K562 (cell line): ENCODE measurements around the gene PADI4. TPM values are rescaled to one million over a fixed set of nuclear protein-coding genes. Genes with fewer than 3 reads are reported as not detected.

Source experiments
- EP300 ChIP-seq: IDR thresholded peaks from 2 replicates; pipeline ENCODE4 v1.6.1; 2012; ENCODE audit warnings: low read length, improper control_type of control experiment
- ESRRB ChIP-seq: fragments of 250-450 bp; sonication (Bioruptor Pico); IDR thresholded peaks from 2 replicates; pipeline ENCODE4 v1.5.0; 2020; ENCODE audit warnings: mild to moderate bottlenecking, moderate library complexity, borderline replicate concordance
- FIP1L1 ChIP-seq: fragments of 200-400 bp; formaldehyde crosslinking; IDR thresholded peaks from 2 replicates; pipeline ENCODE4 v1.6.1; 2018; ENCODE audit warnings: mild to moderate bottlenecking, low read depth, low read length; ENCODE audit not compliant: poor library complexity, severe bottlenecking
- FOXA1 ChIP-seq: fragments of 450-650 bp; IDR thresholded peaks from 2 replicates; pipeline ENCODE4 v1.6.1; 2016; ENCODE audit warnings: mild to moderate bottlenecking, borderline replicate concordance
- GMEB1 ChIP-seq: fragments of 250-450 bp; sonication (Bioruptor Pico); IDR thresholded peaks from 2 replicates; pipeline ENCODE4 v1.4.0; 2020; ENCODE audit warnings: mild to moderate bottlenecking
- HES1 ChIP-seq: fragments of 450-650 bp; IDR thresholded peaks from 2 replicates; pipeline ENCODE4 v1.6.1; 2016; ENCODE audit warnings: low read depth, mild to moderate bottlenecking, moderate library complexity
- HMBOX1 ChIP-seq: sonication (generic); IDR thresholded peaks from 2 replicates; pipeline ENCODE4 v1.6.1; 2016
- HNRNPL ChIP-seq: fragments of 200-400 bp; formaldehyde crosslinking; IDR thresholded peaks from 2 replicates; pipeline ENCODE4 v1.6.1; 2017; ENCODE audit warnings: low read depth, mild to moderate bottlenecking, low read length
- KDM4B ChIP-seq, 2 experiments: fragments of 450-650 bp in 1 of 2; sonication (generic) in 1 of 2; IDR thresholded peaks; 2 replicates each; pipeline ENCODE4 v1.6.1; 2016 to 2017; ENCODE audit warnings: borderline replicate concordance in 2 of 2, antibody characterized with exemption in 1 of 2, low read depth in 1 of 2, mild to moderate bottlenecking in 1 of 2
- KLF1 ChIP-seq: fragments of 450-650 bp; IDR thresholded peaks from 2 replicates; pipeline ENCODE4 v1.6.1; 2016; ENCODE audit warnings: missing genetic modification characterization, missing compliant biosample characterization
- MCM3 ChIP-seq: fragments of 450-650 bp; IDR thresholded peaks from 2 replicates; pipeline ENCODE4 v1.6.1; 2016
- MCM7 ChIP-seq, 2 experiments: fragments of 450-650 bp; IDR thresholded peaks; 2 replicates each; pipeline ENCODE4 v1.6.1; 2016 to 2018
- NONO ChIP-seq, 2 experiments: fragments of 200-400 bp in 1 of 2; fragments of 450-650 bp in 1 of 2; formaldehyde crosslinking in 1 of 2; IDR thresholded peaks; 2 replicates each; pipeline ENCODE4 v1.6.1; 2017; ENCODE audit warnings: low read depth in 2 of 2, mild to moderate bottlenecking in 2 of 2, moderate library complexity in 2 of 2, low read length in 1 of 2
- NR4A1 ChIP-seq, 2 experiments: fragments of 250-450 bp in 1 of 2; fragments of 450-650 bp in 1 of 2; sonication (Bioruptor Pico) in 1 of 2; IDR thresholded peaks; 2 replicates each; pipeline versions ENCODE4 v1.4.0 to v1.6.1; 2016 to 2020; ENCODE audit warnings: mild to moderate bottlenecking in 2 of 2, missing compliant biosample characterization in 1 of 2, missing genetic modification characterization in 1 of 2, moderate library complexity in 1 of 2
- PHF20 ChIP-seq: fragments of 450-650 bp; IDR thresholded peaks from 2 replicates; pipeline ENCODE4 v1.6.1; 2018; ENCODE audit not compliant: partially characterized antibody
- SIN3B ChIP-seq: fragments of 450-650 bp; IDR thresholded peaks from 2 replicates; pipeline ENCODE4 v1.6.1; 2017; ENCODE audit warnings: low read depth, mild to moderate bottlenecking, moderate library complexity
- SP1 ChIP-seq: sonication (generic); formaldehyde crosslinking; IDR thresholded peaks from 2 replicates; pipeline ENCODE4 v1.8.1; 2022; ENCODE audit warnings: mild to moderate bottlenecking, missing genetic modification reagents
- SRSF9 ChIP-seq: fragments of 200-400 bp; formaldehyde crosslinking; IDR thresholded peaks from 2 replicates; pipeline ENCODE4 v1.6.1; 2017; ENCODE audit warnings: low read depth, low read length, borderline replicate concordance
- TAF15 ChIP-seq: fragments of 200-400 bp; formaldehyde crosslinking; IDR thresholded peaks from 2 replicates; pipeline ENCODE4 v1.6.1; 2017; ENCODE audit warnings: mild to moderate bottlenecking, low read depth, low read length, moderate library complexity
- TCF15 ChIP-seq: fragments of 250-450 bp; sonication (Bioruptor Pico); IDR thresholded peaks from 2 replicates; pipeline ENCODE4 v1.8.0; 2022; ENCODE audit warnings: moderate library complexity, mild to moderate bottlenecking, inconsistent platforms
- YY1 ChIP-seq, 3 experiments: IDR thresholded peaks; 2 replicates each; pipeline ENCODE4 v1.6.1; 2011; ENCODE audit warnings: low read length in 2 of 3, mild to moderate bottlenecking in 2 of 3, moderate library complexity in 2 of 3, borderline replicate concordance in 1 of 3, control low read depth in 1 of 3, low read depth in 1 of 3; ENCODE audit not compliant: insufficient read depth in 3 of 3, insufficient replicate concordance in 2 of 3, control insufficient read depth in 1 of 3, insufficient read length in 1 of 3; ENCODE audit errors: extremely low read depth in 1 of 3
- ZFP30 ChIP-seq: fragments of 250-450 bp; sonication (Bioruptor Pico); IDR thresholded peaks from 2 replicates; pipeline ENCODE4 v1.8.0; 2022; ENCODE audit warnings: moderate library complexity, mild to moderate bottlenecking, inconsistent platforms, borderline replicate concordance
- ZFPM2 ChIP-seq: fragments of 250-450 bp; sonication (Bioruptor Pico); IDR thresholded peaks from 2 replicates; pipeline ENCODE4 v1.5.1; 2022; ENCODE audit warnings: mild to moderate bottlenecking
- ZNF551 ChIP-seq: fragments of 250-450 bp; sonication (Bioruptor Pico); IDR thresholded peaks from 2 replicates; pipeline ENCODE4 v1.5.0; 2021; ENCODE audit warnings: mild to moderate bottlenecking, moderate library complexity
- ZNF76 ChIP-seq: fragments of 250-450 bp; sonication (Bioruptor Pico); IDR thresholded peaks from 2 replicates; pipeline ENCODE4 v1.4.0; 2020; ENCODE audit warnings: mild to moderate bottlenecking, moderate library complexity, borderline replicate concordance
- polyA plus RNA-seq, 8 experiments: library from polyadenylated mRNA; depleted of rRNA in 4 of 8; stranded (reverse) in 5 of 8; unstranded in 3 of 8; fragments of >200 nt; fragmentation: Nextera tagmentation in 2 of 8; fragmentation: Illumina TruSeq in 1 of 8; extraction: Ambion mirVana in 2 of 8; extraction: Trizol in 1 of 8; gene quantifications; 2 replicates each; pipeline versions ENCODE4 v1.2.1 to v1.2.3, GENCODE V29; 2011 to 2014; ENCODE audit warnings: inconsistent platforms in 1 of 8, missing spikeins in 1 of 8
- total RNA-seq, 7 experiments: library from RNA; depleted of rRNA in 6 of 7; stranded (reverse); fragments of >200 nt in 6 of 7; fragmentation: Illumina TruSeq in 2 of 7; extraction: Trizol in 2 of 7; gene quantifications; 2 replicates each; pipeline versions ENCODE4 v1.2.1 to v1.2.3, GENCODE V29; 2011 to 2021; ENCODE audit warnings: low replicate concordance in 1 of 7

Gene PADI4
- total and polyA plus RNA-seq, 9 of the 15 experiments (the other 6 are each of a cell fraction or from before 2014, with no cell fraction given), result 0.22 to 0.33 TPM; not detected in 7

GRCh38 chr1:17360272-17360956 lies 52.4 kb downstream of the PADI4 start (continued):
- TF ChIP-seq YY1 (IDR thresholded peaks at IDR 0.05; ENCODE audit: borderline replicate concordance in 1 of 3, control insufficient read depth in 1 of 3, extremely low read depth in 1 of 3, insufficient read depth in 3 of 3, insufficient read length in 1 of 3, insufficient replicate concordance in 2 of 3, low read depth in 1 of 3, low read length in 2 of 3), result peak; percentile 15 to 93 (median 33)
- no peak for TF ChIP-seq HMBOX1
- peak; percentile 76; the same call in 1 of the 2 replicates for TF ChIP-seq ZFP30 (CRISPR knock-in tag)
- peak; percentile 99 for TF ChIP-seq TCF15 (CRISPR knock-in tag)
- TF ChIP-seq ZNF551, result no peak
- TF ChIP-seq HES1, result no peak
- no peak for TF ChIP-seq SIN3B
- TF ChIP-seq KDM4B (IDR thresholded peaks at IDR 0.05; ENCODE audit: borderline replicate concordance in 2 of 2, low read depth in 1 of 2), result no peak
- TF ChIP-seq ZNF76 (CRISPR knock-in tag), result peak; percentile 96
- TF ChIP-seq HNRNPL, result no peak
- no peak for TF ChIP-seq TAF15
- TF ChIP-seq NONO (IDR thresholded peaks at IDR 0.05; ENCODE audit: low read depth in 2 of 2, low read length in 1 of 2), result no peak
- peak; percentile 90 for TF ChIP-seq KLF1 (tag)
- TF ChIP-seq ESRRB (CRISPR knock-in tag), result peak; percentile 83
- no peak for TF ChIP-seq ZFPM2 (CRISPR knock-in tag)
- TF ChIP-seq SP1 (CRISPR knock-in tag), result no peak
- peak; percentile 66 for TF ChIP-seq GMEB1 (CRISPR knock-in tag)
- TF ChIP-seq FIP1L1, result no peak
- TF ChIP-seq MCM7 (IDR thresholded peaks at IDR 0.05), result no peak
- peak; percentile 80 for TF ChIP-seq EP300
- TF ChIP-seq PHF20, result no peak
- TF ChIP-seq FOXA1, result no peak
- no peak for TF ChIP-seq SRSF9
- TF ChIP-seq MCM3, result no peak
- TF ChIP-seq NR4A1 (CRISPR knock-in tag; IDR thresholded peaks at IDR 0.05), result peak; percentile 97; the same call in 1 of the 2 replicates
- TF ChIP-seq NR4A1 (tag; IDR thresholded peaks at IDR 0.05), result peak; percentile 100
